A549 (cell line): Measurements from ENCODE around the gene CXCR4. TPM values are rescaled to one million over a fixed set of nuclear protein-coding genes. Genes with fewer than 3 reads are reported as not detected.

Experiments
- ATAC-seq, 2 experiments: fragments of 200-7000 bp in 1 of 2; fragments of >200 bp in 1 of 2; cut with Nextera tagmentation in 1 of 2; cut with Tn5 transposase in 1 of 2; 3 replicates each; pipeline versions ENCODE4 v1.8.0 to v1.9.1; 2018 to 2020; ENCODE audit warnings: mild to moderate bottlenecking in 1 of 2, moderate library complexity in 1 of 2
- CTCF ChIA-PET: fragments of 300-600 bp; sonication (Branson Sonifier 250); formaldehyde crosslinking; extraction: SDS; loops from one replicate; lab custom pipeline; 2021; ENCODE audit warnings: antibody characterized with exemption, inconsistent platforms; lab: Yijun Ruan, JAX
- POLR2A ChIA-PET: fragments of 350-600 bp; formaldehyde crosslinking; extraction: SDS; loops from one replicate; lab custom pipeline; 2021; ENCODE audit warnings: antibody characterized with exemption, inconsistent platforms; lab: Yijun Ruan, JAX
- DNase-seq, 2 experiments: peaks; one replicate each; pipeline versions ENCODE4 v3.0.0 to v3.0.0-alpha.2; 2011 to 2016; ENCODE audit warnings: low read depth in 1 of 2, low spot score in 1 of 2
- FAIRE-seq: peaks from 2 replicates; lab custom pipeline; 2011; peaks lifted over from hg19 to GRCh38; lab: Jason Lieb, UNC
- H3K27ac ChIP-seq, 2 experiments: fragments of >200 bp; sonication (Bioruptor Twin); formaldehyde crosslinking; 3 replicates each; pipeline ENCODE4 v1.5.1; 2016 to 2017
- H3K4me1 ChIP-seq: fragments of >200 bp; sonication (Bioruptor Twin); formaldehyde crosslinking; 3 replicates; pipeline ENCODE4 v1.6.1; 2016
- H3K4me2 ChIP-seq: fragments of >200 bp; sonication (Bioruptor Twin); formaldehyde crosslinking; 3 replicates; pipeline ENCODE4 v1.6.1; 2016
- H3K4me3 ChIP-seq: fragments of >200 bp; sonication (Bioruptor Twin); formaldehyde crosslinking; 3 replicates; pipeline ENCODE4 v1.5.1; 2016
- H3K9me3 ChIP-seq: fragments of >200 bp; sonication (Bioruptor Twin); formaldehyde crosslinking; 3 replicates; pipeline ENCODE4 v1.6.1; 2016
- CEBPB ChIP-seq, 2 experiments: fragments of >200 bp in 1 of 2; sonication (Bioruptor Twin) in 1 of 2; formaldehyde crosslinking in 1 of 2; IDR thresholded peaks; 2 replicates each; pipeline ENCODE4 v1.6.1; 2012 to 2016
- CHD4 ChIP-seq: fragments of 200-600 bp; sonication (generic); IDR thresholded peaks from 2 replicates; pipeline ENCODE4 v1.6.1; 2016; ENCODE audit warnings: antibody characterized with exemption, mild to moderate bottlenecking, borderline replicate concordance
- EHF ChIP-seq: fragments of 250-450 bp; sonication (Bioruptor Pico); IDR thresholded peaks from 2 replicates; pipeline ENCODE4 v1.5.0; 2020; ENCODE audit warnings: mild to moderate bottlenecking
- EHMT2 ChIP-seq: fragments of 200-600 bp; sonication (generic); IDR thresholded peaks from 2 replicates; pipeline ENCODE4 v1.6.1; 2016; ENCODE audit warnings: antibody characterized with exemption, low read depth, mild to moderate bottlenecking, moderate library complexity
- ESRRA ChIP-seq: fragments of 150-350 bp; IDR thresholded peaks from 2 replicates; pipeline ENCODE4 v1.6.1; 2014; ENCODE audit warnings: mild to moderate bottlenecking, low read length, borderline replicate concordance
- FOSB ChIP-seq: fragments of 250-450 bp; sonication (Bioruptor Pico); IDR thresholded peaks from 2 replicates; pipeline ENCODE4 v1.5.0; 2020; ENCODE audit warnings: mild to moderate bottlenecking, moderate library complexity
- FOXS1 ChIP-seq: fragments of 250-450 bp; sonication (Bioruptor Pico); IDR thresholded peaks from 2 replicates; pipeline ENCODE4 v1.5.0; 2020; ENCODE audit warnings: mild to moderate bottlenecking, moderate library complexity
- GATA3 ChIP-seq: IDR thresholded peaks from 2 replicates; pipeline ENCODE4 v1.6.1; 2012; ENCODE audit warnings: borderline replicate concordance
- HDAC2 ChIP-seq: fragments of 200-600 bp; sonication (generic); IDR thresholded peaks from 2 replicates; pipeline ENCODE4 v1.6.1; 2016
- HOXA7 ChIP-seq: fragments of 250-450 bp; sonication (Bioruptor Pico); IDR thresholded peaks from 2 replicates; pipeline ENCODE4 v1.5.0; 2020; ENCODE audit warnings: mild to moderate bottlenecking, moderate library complexity
- JUNB ChIP-seq: fragments of >200 bp; sonication (Bioruptor Twin); formaldehyde crosslinking; IDR thresholded peaks from 2 replicates; pipeline ENCODE4 v1.6.1; 2016
- KDM5A ChIP-seq: fragments of 200-600 bp; sonication (generic); IDR thresholded peaks from 2 replicates; pipeline ENCODE4 v1.6.1; 2016; ENCODE audit warnings: antibody characterized with exemption, mild to moderate bottlenecking
- MAFK ChIP-seq: fragments of 450-650 bp; IDR thresholded peaks from 2 replicates; pipeline ENCODE4 v1.6.1; 2014; ENCODE audit not compliant: partially characterized antibody
- POLR2A ChIP-seq: IDR thresholded peaks from 2 replicates; pipeline ENCODE4 v1.6.1; 2012; ENCODE audit warnings: mild to moderate bottlenecking, low read length
- RAD21 ChIP-seq, 2 experiments: fragments of >200 bp in 1 of 2; sonication (Bioruptor Twin) in 1 of 2; formaldehyde crosslinking in 1 of 2; IDR thresholded peaks in 1 of 2; conservative IDR thresholded peaks in 1 of 2; 2 replicates in 1 of 2; 3 replicates in 1 of 2; pipeline ENCODE4 v1.6.1; 2012 to 2018; ENCODE audit warnings: inconsistent platforms in 1 of 2
- RARB ChIP-seq: fragments of 250-450 bp; sonication (Bioruptor Pico); IDR thresholded peaks from 2 replicates; pipeline ENCODE4 v1.8.0; 2021; ENCODE audit warnings: mild to moderate bottlenecking, moderate library complexity
- RCOR1 ChIP-seq: fragments of 150-350 bp; IDR thresholded peaks from 2 replicates; pipeline ENCODE4 v1.6.1; 2014; ENCODE audit warnings: antibody characterized with exemption, low read length, low read depth
- RNF2 ChIP-seq: fragments of 200-600 bp; sonication (generic); IDR thresholded peaks from 2 replicates; pipeline ENCODE4 v1.6.1; 2016; ENCODE audit warnings: low read depth, mild to moderate bottlenecking, antibody characterized with exemption, moderate library complexity, borderline replicate concordance
- SMC3 ChIP-seq: fragments of >200 bp; sonication (Bioruptor Twin); formaldehyde crosslinking; IDR thresholded peaks from 3 replicates; pipeline ENCODE4 v1.6.1; 2018; ENCODE audit warnings: inconsistent platforms
- SREBF2 ChIP-seq: fragments of 450-650 bp; IDR thresholded peaks from 2 replicates; pipeline ENCODE4 v1.6.1; 2014; ENCODE audit warnings: mild to moderate bottlenecking, moderate library complexity
- TP53 ChIP-seq: fragments of 250-450 bp; sonication (Bioruptor Pico); IDR thresholded peaks from 2 replicates; pipeline ENCODE4 v1.5.0; 2021; ENCODE audit warnings: mild to moderate bottlenecking, moderate library complexity
- ZFP36 ChIP-seq: fragments of 450-650 bp; IDR thresholded peaks from 2 replicates; pipeline ENCODE4 v1.6.1; 2014; ENCODE audit warnings: borderline replicate concordance; ENCODE audit not compliant: partially characterized antibody
- ZNF302 ChIP-seq: fragments of 250-450 bp; sonication (Bioruptor Pico); IDR thresholded peaks from 2 replicates; pipeline ENCODE4 v1.9.0; 2021; ENCODE audit warnings: inconsistent platforms, mild to moderate bottlenecking, moderate library complexity
- WGBS: methylation state at CpG from one replicate; pipeline ENCODE4 v1.1.6; 2017; ENCODE audit errors: missing lambda C conversion rate; 5-methylcytosine and 5-hydroxymethylcytosine counted together
- polyA plus RNA-seq, 4 experiments: library from polyadenylated mRNA; depleted of rRNA in 3 of 4; stranded (reverse); fragments of >200 nt; fragmentation: RNase III in 1 of 4; extraction: RNeasy Plus Mini Kit Qiagen cat#74134 plus additional on column Dnase treatment in 1 of 4; gene quantifications; 2 replicates in 3 of 4; 3 replicates in 1 of 4; pipeline ENCODE4 v1.2.3, GENCODE V29; 2011 to 2017
- TF ChIP-seq, protein P1 (sequence below): fragments of >200 bp; sonication (Bioruptor Twin); formaldehyde crosslinking; IDR thresholded peaks from 2 replicates; pipeline ENCODE4 v1.6.1; 2016
- TF ChIP-seq, protein P2 (sequence below): fragments of 450-650 bp; IDR thresholded peaks from 2 replicates; pipeline ENCODE4 v1.6.1; 2014; ENCODE audit warnings: antibody characterized with exemption
- TF ChIP-seq, protein P3 (sequence below): fragments of >200 bp; sonication (Bioruptor Twin); formaldehyde crosslinking; IDR thresholded peaks from 3 replicates; pipeline ENCODE4 v1.6.1; 2016
- TF ChIP-seq, protein P4 (sequence below): IDR thresholded peaks from 2 replicates; pipeline ENCODE4 v1.6.1; 2012; ENCODE audit warnings: low read depth, borderline replicate concordance
- TF ChIP-seq, protein P5 (sequence below): fragments of 250-450 bp; sonication (Bioruptor Pico); IDR thresholded peaks from 2 replicates; pipeline ENCODE4 v1.5.0; 2021; ENCODE audit warnings: mild to moderate bottlenecking, moderate library complexity, borderline replicate concordance

Gene CXCR4
- polyA plus RNA-seq, 2 of the 4 experiments (the other 2 are of a cell fraction), result 0.09 to 0.16 TPM

DNA sequence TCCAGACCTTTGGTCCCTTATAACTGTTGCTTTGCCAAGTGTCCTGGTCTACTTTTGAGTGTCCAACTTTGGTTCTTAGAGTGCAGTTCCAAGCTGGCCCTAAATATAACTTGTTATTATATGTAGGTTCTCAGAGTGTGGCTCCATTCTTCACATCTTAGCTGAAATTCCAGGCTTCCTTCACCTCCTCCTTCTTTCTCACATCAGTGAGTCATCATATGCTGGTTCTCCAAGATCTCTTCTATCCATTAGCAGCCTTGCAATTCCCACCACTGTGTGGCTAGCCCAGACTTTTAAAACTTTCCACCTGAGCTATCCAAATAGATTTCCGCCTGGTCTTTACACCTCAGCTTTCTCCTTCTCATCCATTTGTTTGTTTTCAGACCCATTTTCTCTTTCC, 12.6 kb upstream of the CXCR4 start (continued):
- TF ChIP-seq, protein P1, sequence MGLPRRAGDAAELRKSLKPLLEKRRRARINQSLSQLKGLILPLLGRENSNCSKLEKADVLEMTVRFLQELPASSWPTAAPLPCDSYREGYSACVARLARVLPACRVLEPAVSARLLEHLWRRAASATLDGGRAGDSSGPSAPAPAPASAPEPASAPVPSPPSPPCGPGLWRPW, result no peak
- TF ChIP-seq ZNF302 (CRISPR knock-in tag) (no peak), ESRRA (no peak)
- TF ChIP-seq, protein P2, sequence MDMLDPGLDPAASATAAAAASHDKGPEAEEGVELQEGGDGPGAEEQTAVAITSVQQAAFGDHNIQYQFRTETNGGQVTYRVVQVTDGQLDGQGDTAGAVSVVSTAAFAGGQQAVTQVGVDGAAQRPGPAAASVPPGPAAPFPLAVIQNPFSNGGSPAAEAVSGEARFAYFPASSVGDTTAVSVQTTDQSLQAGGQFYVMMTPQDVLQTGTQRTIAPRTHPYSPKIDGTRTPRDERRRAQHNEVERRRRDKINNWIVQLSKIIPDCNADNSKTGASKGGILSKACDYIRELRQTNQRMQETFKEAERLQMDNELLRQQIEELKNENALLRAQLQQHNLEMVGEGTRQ, result no peak
- TF ChIP-seq, all 56 proteins: peak for 0

DNA sequence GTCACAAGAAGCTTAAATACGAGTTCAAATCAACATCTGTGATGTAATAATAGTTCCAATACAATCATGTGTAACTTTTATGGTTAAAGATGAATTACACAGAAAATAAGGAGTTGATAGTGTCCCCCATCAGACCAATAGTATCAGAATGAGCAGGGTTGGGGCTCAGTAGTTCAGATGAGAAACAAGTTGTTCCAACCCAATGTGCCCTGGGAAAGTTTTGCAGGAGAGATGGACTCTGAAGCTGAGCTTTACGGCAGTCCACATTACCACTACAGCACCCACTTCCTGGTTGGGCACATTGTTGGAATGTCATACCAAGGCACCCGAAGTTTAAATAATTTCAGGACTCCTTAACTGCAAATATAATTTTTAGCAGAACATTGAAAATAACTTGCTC, 12.1 kb upstream of the CXCR4 start:
- ATAC-seq, result no peak
- CTCF ChIA-PET, result interaction anchor here (1.1 kb wide), 1 partner anchor 14 kb away, joined by 3 read pairs; no protein-coding TSS in a partner anchor
- TF ChIP-seq HDAC2, result no peak
- no peak for TF ChIP-seq CEBPB (IDR thresholded peaks at IDR 0.05)
- TF ChIP-seq, protein P3, sequence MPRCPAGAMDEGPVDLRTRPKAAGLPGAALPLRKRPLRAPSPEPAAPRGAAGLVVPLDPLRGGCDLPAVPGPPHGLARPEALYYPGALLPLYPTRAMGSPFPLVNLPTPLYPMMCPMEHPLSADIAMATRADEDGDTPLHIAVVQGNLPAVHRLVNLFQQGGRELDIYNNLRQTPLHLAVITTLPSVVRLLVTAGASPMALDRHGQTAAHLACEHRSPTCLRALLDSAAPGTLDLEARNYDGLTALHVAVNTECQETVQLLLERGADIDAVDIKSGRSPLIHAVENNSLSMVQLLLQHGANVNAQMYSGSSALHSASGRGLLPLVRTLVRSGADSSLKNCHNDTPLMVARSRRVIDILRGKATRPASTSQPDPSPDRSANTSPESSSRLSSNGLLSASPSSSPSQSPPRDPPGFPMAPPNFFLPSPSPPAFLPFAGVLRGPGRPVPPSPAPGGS, result no peak
- TF ChIP-seq ESRRA, result no peak
- TF ChIP-seq CHD4, result no peak
- no peak for TF ChIP-seq EHMT2
- no peak for TF ChIP-seq GATA3
- TF ChIP-seq TP53 (CRISPR knock-in tag), result no peak
- no peak for FAIRE-seq
- Histone ChIP-seq H3K4me2 (no peak overlapping the region), H3K9me3 (no peaks in the 10 kb centered on the region), H3K27ac (no peak overlapping the region), H3K4me3 (no peak overlapping the region), H3K4me1 (no peaks in the 10 kb centered on the region)
- POLR2A ChIA-PET, result no interaction called here
- DNase-seq, result no peak
- WGBS, result 31% methylated on average over 3 of the region's 3 CpGs

DNA sequence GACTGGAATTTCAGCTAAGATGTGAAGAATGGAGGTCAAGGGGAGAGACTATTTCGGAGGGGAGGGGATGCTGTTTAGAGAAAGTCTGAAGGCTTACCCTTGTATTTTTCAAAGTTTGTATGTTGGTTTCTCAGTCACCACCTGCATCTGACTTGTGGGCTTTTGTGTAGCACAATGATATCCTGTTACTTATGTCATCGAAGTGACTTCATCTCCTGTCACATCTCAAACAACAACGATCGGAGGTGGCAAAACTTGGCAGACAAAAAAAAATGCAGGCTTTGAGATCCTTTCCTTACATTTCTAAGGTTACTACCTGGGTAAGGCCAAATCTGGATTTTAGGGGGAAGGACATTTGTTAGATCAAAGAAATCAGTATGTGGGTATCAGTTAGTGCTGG, 11.7 kb upstream of the CXCR4 start:
- DNase-seq (no peak), FAIRE-seq (no peak), ATAC-seq (no peak)
- ChIA-PET POLR2A (no interaction called here), CTCF (interaction anchor here (0.9 to 1.1 kb wide), 2 partner anchors 15 to 249 kb away, joined by 3 read pairs; no protein-coding TSS in a partner anchor)
- no peaks in the 10 kb centered on the region for H3K9me3 ChIP-seq
- H3K4me3 ChIP-seq, result no peak overlapping the region
- no peak overlapping the region for H3K27ac ChIP-seq
- TF ChIP-seq, protein P4, sequence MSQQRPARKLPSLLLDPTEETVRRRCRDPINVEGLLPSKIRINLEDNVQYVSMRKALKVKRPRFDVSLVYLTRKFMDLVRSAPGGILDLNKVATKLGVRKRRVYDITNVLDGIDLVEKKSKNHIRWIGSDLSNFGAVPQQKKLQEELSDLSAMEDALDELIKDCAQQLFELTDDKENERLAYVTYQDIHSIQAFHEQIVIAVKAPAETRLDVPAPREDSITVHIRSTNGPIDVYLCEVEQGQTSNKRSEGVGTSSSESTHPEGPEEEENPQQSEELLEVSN, result no peak
- TF ChIP-seq RAD21 (conservative IDR thresholded peaks at IDR 0.05 in 1 of 2, IDR thresholded peaks at IDR 0.05 in 1 of 2), result no peak
- TF ChIP-seq KDM5A, result no peak
- no peak for TF ChIP-seq RNF2
- WGBS, result 15% methylated on average over 4 of the region's 4 CpGs
- H3K4me2 ChIP-seq, result no peak overlapping the region
- no peaks in the 10 kb centered on the region for H3K4me1 ChIP-seq

DNA sequence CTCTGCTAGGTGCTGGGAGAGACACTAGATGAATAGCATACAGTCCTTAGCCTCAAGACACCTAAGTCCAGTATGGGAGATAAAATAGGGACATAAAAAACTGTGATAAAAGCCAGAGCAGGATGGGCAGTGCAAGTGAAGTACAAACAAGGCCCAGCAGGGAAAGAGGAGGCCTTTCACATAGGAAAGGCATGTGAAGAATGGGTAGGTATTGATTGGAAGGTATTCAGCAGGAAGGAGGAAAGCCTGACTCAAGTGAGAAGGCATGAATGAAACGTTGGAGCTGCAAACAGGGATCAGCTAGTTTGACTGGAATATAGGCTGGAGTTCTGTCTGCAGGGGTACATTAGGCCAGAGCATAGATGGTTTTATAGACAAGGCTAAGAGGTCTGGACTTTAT, 11.0 kb upstream of the CXCR4 start:
- no peak overlapping the region for H3K27ac ChIP-seq
- H3K4me2 ChIP-seq, result no peak overlapping the region
- no peak for TF ChIP-seq MAFK
- TF ChIP-seq JUNB, result no peak
- TF ChIP-seq RARB, result no peak
- no peak for TF ChIP-seq ZFP36
- no peak for TF ChIP-seq ESRRA
- no peak for TF ChIP-seq SMC3
- no peak for TF ChIP-seq ZNF302 (CRISPR knock-in tag)
- TF ChIP-seq FOSB (CRISPR knock-in tag), result no peak
- no peak for TF ChIP-seq RCOR1
- no peak for TF ChIP-seq GATA3
- TF ChIP-seq TP53 (CRISPR knock-in tag), result no peak
- TF ChIP-seq HDAC2, result no peak
- TF ChIP-seq, protein P5, sequence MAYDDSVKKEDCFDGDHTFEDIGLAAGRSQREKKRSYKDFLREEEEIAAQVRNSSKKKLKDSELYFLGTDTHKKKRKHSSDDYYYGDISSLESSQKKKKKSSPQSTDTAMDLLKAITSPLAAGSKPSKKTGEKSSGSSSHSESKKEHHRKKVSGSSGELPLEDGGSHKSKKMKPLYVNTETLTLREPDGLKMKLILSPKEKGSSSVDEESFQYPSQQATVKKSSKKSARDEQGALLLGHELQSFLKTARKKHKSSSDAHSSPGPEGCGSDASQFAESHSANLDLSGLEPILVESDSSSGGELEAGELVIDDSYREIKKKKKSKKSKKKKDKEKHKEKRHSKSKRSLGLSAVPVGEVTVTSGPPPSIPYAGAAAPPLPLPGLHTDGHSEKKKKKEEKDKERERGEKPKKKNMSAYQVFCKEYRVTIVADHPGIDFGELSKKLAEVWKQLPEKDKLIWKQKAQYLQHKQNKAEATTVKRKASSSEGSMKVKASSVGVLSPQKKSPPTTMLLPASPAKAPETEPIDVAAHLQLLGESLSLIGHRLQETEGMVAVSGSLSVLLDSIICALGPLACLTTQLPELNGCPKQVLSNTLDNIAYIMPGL (CRISPR knock-in tag), result no peak
- TF ChIP-seq POLR2A, result no peak
- no peak for TF ChIP-seq HOXA7 (CRISPR knock-in tag)
- TF ChIP-seq FOXS1 (CRISPR knock-in tag), result no peak
- no peak for TF ChIP-seq SREBF2
- TF ChIP-seq, protein P1, result no peak
- TF ChIP-seq EHF (CRISPR knock-in tag), result no peak
- ATAC-seq, result no peak
- CTCF ChIA-PET, result interaction anchor here (0.9 to 1.2 kb wide), 2 partner anchors 179 to 250 kb away, joined by 3 read pairs; no protein-coding TSS in a partner anchor
- no peak for FAIRE-seq
- 0% methylated on average over 1 of the region's 1 CpG for WGBS
- no peaks in the 10 kb centered on the region for H3K4me1 ChIP-seq
- no peak for DNase-seq
- H3K9me3 ChIP-seq, result no peaks in the 10 kb centered on the region
- H3K4me3 ChIP-seq, result no peak overlapping the region
- POLR2A ChIA-PET, result no interaction called here
